Measurements from ENCODE around the gene ANKIB1.

ANKIB1 gene

DNA sequence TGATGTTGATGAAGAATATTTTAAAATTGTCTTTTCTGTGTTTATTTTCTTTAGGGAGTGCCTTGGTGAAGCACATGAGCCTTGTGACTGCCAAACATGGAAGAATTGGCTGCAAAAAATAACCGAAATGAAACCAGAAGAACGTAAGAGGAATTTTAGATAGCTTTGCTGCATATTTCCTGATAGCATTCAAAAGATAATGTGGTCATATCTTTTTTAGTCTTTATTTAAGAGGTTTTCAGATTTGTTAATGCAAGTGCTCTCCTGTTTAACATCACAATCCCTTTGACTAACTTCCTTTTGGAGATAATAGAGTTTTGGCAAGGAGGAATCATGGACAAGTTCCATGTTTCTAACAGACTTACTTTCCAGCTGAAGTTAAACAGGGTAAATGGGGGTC lies 116.4 kb downstream of the ANKIB1 start:
- DNase-seq (ENCODE audit: low spot score): no peak
- TF ChIP-seq CTCF (IDR thresholded peaks at IDR 0.05; ENCODE audit: extremely low read depth, missing control alignments): no peak

DNA sequence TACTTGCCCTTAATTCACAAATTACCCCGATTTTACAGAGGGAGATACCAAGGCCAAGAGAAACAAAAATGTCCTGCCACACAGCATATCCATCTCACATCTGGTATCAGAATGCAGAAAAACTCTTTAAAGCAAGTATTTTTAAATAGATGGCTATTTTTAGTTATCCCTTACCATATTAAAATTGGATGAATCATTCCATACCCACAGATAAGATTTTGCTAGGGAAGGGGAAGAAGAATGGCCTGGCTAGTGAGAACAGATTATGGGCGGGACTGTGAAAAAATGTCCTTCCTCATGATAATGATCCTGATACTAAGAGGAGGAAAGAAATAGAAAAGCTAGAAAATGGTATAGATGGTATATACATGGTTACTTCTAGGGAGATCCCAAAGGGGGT lies 121.0 kb downstream of the ANKIB1 start:
- TF ChIP-seq CTCF (IDR thresholded peaks at IDR 0.05; ENCODE audit: extremely low read depth, missing control alignments): no peak
- no peak for DNase-seq (ENCODE audit: low spot score)

DNA sequence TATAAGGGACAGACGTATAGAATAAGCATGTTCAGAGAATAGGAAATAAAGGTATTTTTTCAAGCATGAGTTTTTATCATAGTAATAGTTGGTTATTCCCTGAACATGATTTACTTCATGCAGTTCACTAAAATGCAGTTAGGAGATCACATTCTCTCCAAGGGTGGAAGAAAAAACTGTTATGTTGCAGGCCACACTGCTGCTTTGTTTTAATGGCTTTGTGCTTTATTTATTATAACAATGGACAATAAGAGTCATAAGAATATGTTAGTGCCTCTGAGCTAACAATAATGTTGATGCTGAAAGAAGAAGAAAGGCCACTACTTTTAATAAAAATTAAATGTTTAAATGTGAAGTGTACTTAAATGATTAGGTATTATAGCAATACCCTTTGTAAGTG lies 123.0 kb downstream of the ANKIB1 start:
- DNase-seq (ENCODE audit: low spot score): no peak
- TF ChIP-seq CTCF (IDR thresholded peaks at IDR 0.05; ENCODE audit: extremely low read depth, missing control alignments): no peak

- TF ChIP-seq CTCF (IDR thresholded peaks at IDR 0.05; ENCODE audit: extremely low read depth, missing control alignments): no peak
- no peak for DNase-seq (ENCODE audit: low spot score)
Observed at GRCh38 chr7:92375013-92375412, 129.2 kb downstream of the ANKIB1 start.

GRCh38 chr7:92391071-92391470 lies 145.3 kb downstream of the ANKIB1 start:
- TF ChIP-seq CTCF (IDR thresholded peaks at IDR 0.05; ENCODE audit: extremely low read depth, missing control alignments): no peak
- no peak for DNase-seq (ENCODE audit: low spot score)

DNA sequence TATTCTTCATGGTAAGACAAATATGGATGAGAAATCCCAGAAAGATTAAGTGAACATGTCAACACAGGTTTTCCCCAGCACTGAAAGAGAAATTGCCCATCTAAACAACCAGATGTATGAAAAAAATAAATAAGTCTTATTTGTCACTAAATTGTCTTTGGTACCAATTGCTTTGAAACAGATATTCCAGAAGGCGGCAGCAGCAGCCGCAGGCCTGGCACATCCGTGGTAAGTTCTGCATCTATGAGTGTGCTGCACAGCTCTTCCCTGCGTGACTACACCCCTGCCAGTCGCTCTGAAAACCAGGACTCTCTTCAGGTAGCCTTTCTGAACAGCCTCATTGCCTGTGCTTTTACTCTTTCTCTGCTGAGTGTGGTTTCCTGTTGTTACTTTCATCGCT lies 151.8 kb downstream of the ANKIB1 start:
- TF ChIP-seq CTCF (IDR thresholded peaks at IDR 0.05; ENCODE audit: extremely low read depth, missing control alignments): no peak
- DNase-seq (ENCODE audit: low spot score): no peak

- no peak for TF ChIP-seq CTCF (IDR thresholded peaks at IDR 0.05; ENCODE audit: extremely low read depth, missing control alignments)
- DNase-seq (ENCODE audit: low spot score): no peak
Observed at GRCh38 chr7:92400013-92400412, 154.2 kb downstream of the ANKIB1 start.
